Hypothalamus (tissue), 51 donors: ENCODE results near the gene DSG1.
"Not testable (repeated sequence)": the region's sequence is repeated elsewhere in the genome, so short reads cannot be mapped to it uniquely, and the experiment has no call there.

ENCODE experiments used
- DNase-seq, 51 donors: peaks; one replicate each; lab custom pipeline; 2025; lab: John Stamatoyannopoulos, UW

DSG1 gene

GRCh38 chr18:31329787-31330438, 12.0 kb downstream of the DSG1 start:
- no peak for DNase-seq

GRCh38 chr18:31343454-31343853, 25.5 kb downstream of the DSG1 start:
- no peak for DNase-seq

DNA sequence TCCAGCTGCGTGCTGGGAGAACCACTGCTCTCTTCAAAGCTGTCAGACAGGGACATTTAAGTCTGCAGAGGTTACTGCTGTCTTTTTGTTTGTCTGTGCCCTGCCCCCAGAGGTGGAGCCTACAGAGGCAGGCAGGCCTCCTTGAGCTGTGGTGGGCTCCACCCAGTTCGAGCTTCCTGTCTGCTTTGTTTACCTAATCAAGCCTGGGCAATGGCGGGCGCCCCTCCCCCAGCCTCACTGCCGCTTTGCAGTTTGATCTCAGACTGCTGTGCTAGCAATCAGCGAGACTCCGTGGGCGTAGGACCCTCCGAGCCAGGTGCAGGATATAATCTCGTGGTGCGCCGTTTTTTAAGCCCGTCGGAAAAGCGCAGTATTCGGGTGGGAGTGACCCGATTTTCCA, 35.4 kb downstream of the DSG1 start:
- DNase-seq = not testable (repeated sequence)

- no peak for DNase-seq
These were observed 37.0 kb downstream of the DSG1 start for GRCh38 chr18:31354990-31355389.

DNA sequence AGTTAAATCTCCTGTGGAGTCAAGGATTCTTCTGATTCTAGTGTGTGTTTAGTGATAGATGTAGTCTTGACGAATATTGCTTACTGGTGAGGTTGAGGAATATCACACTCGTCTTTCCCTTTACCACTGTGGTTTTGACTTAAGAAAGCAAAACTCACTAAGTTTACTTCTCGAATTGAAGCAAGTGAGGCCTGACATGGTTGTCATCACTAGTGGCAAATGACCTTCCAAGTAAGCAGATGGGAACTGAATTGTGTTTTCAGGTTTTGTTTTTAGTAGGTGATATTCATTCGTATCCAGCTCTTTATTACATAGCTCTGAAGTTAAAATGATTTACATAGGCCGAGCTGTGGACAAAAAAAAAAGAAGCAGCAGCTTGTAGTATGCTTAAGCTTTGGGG, 38.1 kb downstream of the DSG1 start:
- no peak for DNase-seq

GRCh38 chr18:31364190-31364589, 46.2 kb downstream of the DSG1 start:
- no peak for DNase-seq

DNA sequence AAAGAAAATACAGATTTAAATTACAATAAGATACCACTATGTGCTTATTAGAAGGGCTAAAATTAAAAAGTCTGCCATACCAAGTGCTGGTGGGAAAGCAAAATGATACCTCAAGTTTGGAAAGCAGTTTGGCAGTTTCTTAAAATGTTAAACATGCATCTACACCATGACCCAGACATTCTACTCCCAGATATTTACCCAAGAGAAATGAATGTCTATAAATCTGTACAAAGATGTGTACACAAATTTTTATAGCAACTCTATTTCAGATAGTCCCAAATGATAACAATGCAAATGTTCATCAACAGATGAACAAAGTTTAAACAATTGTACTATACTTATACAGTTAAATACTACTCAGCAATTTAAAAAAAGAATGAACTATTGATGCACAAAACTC, 51.5 kb downstream of the DSG1 start:
- DNase-seq = no peak

- no peak for DNase-seq
These were observed 54.0 kb downstream of the DSG1 start for GRCh38 chr18:31371989-31372388.

DNA sequence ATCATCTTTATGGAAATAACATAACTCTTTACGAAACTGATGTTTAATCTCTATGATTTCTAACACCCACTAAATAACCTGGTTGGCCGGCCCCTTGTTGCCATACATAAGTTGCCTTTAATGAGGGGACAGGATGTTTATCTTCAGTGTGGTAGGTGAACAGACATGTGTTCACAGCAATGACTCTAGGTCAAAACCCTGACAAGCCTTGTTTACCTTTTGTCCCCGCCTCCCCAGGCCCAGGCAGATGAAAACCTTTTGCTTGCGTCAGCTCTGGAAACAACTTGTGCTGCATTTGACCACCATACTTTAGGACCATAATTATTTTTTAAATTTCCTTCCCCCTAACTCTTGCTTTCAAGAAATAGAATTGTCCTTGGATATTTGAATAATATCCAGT, 55.7 kb downstream of the DSG1 start:
- DNase-seq = no peak

DNA sequence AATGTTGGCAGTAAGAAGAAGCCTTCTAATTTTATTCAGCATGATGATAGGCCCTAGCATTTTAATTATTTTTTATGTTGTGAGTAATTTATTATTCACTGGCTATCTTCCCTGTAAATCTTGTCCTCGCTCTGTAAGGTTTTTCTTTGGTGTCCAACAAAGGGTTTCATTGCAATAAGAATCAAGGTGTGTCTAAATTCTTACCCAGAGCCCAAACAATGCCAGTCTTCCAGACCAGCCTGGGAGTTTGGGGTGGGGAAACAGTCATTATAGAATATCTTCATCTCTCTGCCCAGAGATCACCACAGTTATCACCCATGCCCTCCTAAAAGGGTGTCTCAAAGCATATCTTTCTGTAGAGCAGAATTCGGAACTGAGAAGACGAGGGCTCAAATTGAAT, 58.5 kb downstream of the DSG1 start, which contains the start of gene DSG4:
DSG4 (plus strand) TSS at position 301 of the 400 bp plus-strand sequence. CDS start 135 bp downstream, outside the sequence.
- DNase-seq = no peak

GRCh38 chr18:31380912-31381311, 63.0 kb downstream of the DSG1 start:
- no peak for DNase-seq

DNA sequence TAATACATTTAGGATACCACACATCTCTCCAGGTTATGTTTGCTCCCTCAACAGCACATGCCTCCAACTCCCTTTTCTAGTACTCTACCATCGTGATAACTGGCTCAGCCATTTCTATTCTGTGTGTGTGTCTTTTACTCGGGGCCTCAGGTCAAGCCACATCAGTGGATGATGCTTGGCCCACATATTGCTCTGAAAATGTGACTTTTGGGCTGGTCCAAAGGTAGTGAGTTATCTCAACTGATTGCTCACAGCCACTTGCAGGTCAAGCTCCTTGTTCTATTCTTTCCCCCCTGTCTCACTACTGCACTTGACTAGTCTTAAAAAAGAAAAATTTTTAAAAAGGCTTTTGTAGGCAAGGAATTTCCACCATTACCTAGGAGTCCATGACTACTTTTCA, 64.1 kb downstream of the DSG1 start:
- no peak for DNase-seq

- no peak for DNase-seq
These were observed 68.8 kb downstream of the DSG1 start for GRCh38 chr18:31386741-31387140.

- DNase-seq = no peak
These were observed 75.3 kb downstream of the DSG1 start for GRCh38 chr18:31393286-31393685.

DNA sequence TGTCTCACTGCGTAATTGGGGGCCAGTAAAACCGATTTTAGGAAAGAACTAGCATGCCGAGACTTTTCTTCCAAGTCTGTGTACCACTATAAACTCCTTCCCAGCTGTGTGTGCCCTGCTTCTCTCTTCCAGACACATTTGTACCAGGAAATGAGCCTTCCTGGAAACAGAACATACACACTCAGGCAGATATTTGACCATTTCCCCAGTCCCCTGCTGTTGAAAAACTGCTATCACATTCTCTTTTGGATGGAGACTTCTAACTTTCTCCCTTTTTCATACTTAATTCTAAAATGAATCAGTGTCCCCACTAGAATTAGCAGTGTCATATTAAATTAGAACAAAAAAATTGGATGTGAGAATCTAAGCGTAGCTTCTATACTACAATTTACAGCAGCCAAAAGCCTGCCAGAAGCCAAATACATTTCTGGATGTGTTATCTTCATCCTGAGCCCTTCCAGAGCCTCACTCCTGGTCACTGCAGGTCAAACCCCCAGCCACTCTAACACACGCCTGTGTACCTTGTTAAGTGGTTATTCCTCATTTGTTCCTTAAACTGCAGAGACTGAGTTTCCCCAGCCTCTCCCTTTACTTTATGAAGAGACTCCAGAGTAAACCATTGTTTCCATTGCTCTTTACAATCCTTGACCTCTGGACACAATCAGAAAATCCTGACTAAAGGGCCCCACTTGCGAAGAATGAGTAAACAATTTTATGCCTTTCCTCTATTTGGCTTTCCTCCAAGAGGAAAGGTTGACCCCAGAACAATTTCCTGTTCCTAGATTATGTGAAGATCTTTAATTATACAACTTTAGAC, 79.0 kb downstream of the DSG1 start:
- no peak for DNase-seq

DNA sequence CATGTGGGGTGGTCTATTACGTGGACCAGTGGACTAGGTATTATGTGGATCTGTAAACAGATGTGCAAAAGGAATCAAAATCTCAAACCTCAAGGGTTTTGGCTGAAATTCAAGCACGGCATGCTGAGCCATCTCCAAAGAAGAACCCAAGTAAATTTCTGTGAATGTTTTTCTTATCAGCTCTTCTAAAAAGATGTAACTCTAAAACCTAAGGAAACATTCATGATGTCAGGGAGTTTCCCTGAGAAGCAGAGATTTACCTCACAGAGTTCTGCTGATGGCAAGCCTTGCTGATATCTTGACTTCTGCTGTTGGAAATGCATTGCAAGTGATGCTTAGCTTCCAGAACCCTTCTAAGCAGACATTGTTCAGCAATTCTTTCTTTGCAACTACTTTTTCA, 80.2 kb downstream of the DSG1 start:
- DNase-seq = no peak

DNA sequence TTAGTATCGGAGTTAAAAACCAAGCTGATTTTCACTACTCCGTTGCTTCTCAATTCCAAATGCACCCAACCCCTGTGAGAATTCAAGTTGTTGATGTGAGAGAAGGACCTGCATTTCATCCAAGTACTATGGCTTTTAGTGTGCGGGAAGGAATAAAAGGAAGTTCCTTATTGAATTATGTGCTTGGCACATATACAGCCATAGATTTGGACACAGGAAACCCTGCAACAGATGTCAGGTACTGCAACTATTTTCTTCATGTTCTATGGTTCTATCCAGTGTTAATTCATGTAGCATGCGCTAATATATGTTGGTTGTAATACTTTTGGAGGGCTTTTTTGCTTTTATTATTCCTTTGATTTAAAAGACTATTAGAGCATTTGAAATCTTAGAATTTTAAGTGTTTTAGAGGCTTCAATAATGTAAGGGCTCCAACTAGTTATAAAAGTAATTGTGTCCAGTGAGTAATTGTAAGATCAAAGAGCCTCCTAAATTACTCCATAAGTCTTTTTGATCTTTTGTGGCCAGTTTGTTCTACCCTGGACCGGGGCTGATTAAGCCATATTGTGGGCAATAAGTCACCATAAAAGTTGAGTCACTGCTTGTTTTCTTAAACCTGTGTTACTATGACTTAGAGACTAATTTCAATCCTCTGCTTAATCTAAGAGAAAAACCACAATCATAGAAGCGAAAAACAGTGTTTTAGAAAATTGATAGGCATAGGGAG, 81.5 kb downstream of the DSG1 start:
- DNase-seq = no peak

DNA sequence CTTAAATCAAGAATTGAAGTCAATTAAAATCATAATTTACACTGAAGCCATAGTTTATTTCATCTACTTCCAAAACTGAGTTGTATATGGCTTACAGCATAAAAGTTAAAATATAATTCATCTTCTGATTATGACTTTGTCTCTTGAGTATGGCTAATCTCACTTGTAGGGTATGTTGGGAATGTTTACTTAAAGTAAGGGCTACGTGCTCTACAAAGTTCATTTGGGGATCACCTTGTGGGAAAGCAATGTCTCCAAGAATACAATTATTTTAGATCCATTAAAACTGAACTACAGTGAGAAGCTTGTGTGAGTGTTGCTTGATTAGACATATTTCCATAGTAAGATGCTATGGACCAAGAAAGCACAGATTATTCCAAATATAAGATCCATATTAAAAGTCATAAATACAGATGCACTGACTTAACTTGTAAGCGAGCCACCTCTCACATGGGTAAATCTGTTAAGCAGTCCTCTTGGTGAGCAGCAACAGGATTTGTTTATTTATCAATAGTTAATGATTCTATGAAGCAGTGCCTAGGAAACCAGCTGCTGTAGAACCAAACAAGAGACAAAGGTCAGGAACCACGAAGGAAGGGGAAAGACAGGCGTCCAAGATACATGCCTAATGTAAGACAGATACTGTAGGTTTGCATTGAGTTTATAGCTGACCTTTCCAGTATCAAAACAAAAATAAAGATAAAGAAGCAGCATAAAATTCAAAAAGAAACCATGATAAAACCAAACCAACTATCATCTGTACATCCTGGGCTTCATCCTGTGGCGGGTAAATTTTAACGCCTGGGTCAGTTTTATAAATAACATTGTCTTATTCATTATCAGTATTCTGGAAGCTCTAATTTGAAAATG, 83.4 kb downstream of the DSG1 start:
- DNase-seq = no peak

DNA sequence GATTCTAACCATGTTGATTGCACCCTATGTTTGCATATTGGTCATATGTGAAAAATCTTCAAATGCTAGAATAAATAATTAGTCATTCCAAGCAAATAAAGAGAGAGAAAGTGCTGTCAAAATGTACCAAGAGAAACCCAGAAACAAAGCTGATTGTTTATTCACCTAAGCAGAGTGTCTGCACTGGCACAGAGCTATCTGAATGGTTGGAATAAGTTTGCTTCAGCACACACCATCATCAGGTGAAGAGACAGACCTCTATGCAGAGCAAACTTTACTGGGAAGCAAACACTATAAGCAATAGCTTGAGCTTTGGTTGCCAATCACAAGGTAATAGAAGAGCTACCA, 84.0 kb downstream of the DSG1 start:
- no peak for DNase-seq

GRCh38 chr18:31403409-31403808, 85.4 kb downstream of the DSG1 start:
- DNase-seq = no peak
